Measurements from ENCODE around the gene FARS2.

The FARS2 gene

DNA sequence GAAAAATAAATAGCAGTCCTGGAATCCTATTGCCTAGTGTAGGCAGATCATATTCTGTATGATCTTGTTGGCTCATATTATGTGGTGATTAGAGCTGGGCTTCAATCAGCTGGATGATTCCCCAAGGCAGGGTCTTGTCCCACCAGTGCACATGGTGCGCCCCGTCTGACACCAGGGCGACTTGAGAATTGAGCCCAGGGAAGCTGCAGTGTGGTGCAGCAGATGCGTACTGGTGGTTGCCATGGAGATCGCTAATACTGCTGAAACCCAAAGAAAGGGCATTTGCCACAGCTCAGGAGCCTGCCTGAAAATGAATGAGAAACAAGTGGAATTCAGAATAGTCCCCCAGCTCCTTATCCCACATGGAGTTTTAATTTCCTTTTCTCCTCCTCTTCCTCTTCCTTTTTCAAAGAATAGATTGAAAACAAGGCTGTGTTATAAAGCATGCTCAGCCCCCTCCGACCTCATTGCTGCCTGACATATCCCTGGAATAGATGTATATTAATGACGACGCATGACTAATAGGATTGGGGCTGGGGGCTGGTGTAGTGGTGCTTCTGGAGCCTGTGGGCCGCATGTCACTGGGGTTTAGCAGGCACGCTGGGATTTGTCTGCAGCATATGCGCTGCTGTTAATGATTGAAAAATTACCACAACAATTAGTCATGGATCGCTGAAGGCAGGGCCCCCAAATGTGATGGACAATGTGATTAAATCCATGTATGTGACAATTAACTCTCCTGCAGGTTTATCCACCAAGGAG is 210.5 kb downstream of the FARS2 start:
- peak; percentile 32 for DNase-seq

DNA sequence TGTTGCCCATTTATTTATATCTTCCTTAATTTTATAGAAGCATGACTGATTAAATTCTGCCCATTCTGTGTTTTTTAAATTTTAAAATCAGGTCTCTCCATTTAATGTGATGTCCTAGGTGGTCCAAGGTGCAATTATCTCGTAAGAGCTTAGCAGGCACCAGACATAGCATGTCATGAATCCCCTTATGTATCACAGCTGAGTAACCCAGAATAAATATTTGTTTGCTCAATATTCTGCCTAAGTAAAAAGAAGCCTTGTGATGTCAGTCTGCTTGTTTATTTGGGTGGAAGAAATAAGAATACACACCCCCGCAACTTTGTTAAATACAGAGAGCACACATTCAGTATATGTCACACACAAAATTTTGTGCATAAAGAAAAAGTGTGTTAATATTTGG is 211.3 kb downstream of the FARS2 start:
- DNase-seq, result no peak

DNA sequence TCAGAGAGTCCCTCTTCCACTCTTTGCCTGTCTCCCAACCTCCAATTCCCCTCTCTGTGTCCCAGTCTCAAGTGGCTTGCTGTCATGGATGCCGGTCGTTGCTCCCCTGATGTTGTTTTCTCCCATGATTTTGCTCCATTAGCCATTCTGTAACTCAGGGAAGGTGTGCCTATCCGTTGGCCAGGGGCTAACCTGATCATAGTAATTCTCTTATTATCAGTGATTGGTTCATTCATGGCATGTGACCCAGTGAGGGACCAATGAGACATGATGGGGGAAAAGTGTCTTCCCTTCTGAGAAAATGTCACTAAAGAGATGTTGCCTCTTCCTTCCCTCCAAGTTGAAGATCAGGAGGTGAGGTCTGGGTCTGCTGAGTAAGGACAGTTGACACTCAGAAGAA is 214.5 kb downstream of the FARS2 start:
- DNase-seq, result no peak

DNA sequence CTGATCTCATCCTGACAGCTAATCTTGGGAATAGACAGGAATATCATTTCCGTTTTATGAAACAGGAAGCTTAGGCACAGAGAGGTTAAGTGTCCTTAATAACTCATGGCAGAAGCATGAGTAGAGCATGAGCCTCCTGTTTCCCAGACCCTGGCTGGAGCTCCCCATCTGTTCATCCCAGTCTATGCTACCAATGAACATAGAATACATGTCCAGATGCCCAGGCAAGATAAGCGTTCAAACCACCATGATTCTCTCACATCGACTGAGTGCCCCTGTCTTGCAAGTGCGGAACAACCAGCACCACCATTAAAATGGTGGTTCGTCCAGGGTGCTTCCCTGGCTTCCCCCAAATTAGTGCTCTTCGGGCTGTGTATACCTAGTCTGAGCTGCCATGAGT is 217.1 kb downstream of the FARS2 start:
- DNase-seq, result no peak

DNA sequence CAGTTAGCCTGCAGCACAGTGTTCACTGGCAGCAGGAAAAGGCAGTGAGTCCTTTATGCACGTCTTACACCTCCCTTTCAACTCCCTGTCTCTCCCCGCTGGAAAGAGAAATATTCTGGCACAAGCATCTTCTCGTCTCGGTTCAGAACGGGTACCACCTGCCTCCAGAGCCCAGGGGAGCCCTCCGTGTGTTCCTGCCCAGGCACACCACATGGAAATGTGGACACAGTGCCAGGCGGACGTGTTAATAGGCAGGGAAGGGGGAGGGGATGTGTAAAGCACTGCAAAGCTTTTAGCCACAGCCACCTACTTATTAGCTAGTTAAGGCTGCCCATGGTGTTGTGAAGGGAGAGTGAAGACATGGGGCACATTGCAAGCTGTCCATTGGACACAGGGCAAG is 219.7 kb downstream of the FARS2 start:
- peak; percentile 49 for DNase-seq

DNA sequence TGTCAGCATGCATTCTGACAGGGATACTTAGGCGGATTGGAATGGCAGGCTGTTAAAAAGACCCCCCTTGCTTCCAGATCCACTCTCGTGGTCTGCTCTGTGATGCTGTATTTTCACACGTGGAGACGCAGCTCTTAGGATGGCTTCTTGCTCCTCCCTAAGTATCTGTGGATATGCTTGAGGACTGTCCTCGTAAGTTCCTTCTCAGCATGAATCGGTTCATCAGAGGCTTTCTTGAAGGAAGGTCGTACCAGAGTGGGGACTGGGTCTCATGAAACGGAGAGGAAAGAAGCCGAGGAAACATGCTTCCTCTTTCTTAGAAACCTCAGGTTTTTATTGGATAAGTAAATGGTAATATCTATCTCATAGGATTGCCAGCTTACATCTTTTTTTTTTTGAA is 220.4 kb downstream of the FARS2 start:
- DNase-seq, result no peak

DNA sequence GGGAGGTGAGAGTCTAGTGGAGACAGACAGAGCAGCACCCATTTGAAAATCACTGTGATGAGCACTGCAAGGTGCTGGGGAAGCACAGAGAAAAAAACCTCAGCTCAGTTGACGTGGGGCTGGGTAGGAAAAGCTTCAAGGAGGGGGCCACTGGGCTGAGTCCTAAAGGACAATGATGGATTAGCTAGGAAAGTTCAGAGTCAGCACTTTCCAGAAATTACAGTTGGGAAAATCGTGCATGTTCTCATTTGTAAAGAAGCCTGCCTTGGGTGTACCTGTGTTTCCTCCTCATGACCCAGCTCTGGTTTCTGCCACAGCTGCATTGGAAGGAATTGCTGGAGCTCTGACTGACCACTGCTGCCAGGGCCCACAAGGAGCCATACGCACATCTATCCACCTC is 221.3 kb downstream of the FARS2 start:
- no peak for DNase-seq

DNA sequence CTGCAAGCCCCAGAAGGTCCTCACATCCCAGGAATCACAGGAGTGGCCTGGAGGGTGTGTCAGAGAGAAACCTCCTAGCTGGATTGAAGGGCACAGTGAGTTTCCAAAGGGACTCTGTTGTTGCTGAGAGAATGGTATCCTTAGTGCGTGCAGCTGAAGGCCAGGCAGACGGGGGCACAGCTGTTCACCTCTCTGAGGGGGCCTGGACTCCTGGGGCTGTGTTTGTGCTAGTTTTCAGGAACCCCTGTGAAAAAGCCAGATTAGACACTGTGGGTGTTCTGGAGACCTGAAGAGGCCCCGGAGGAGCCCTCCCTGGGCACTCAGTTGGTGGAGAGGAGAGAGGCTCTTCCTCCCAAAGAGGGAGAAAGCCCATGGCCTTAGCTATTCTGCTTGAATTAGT is 223.4 kb downstream of the FARS2 start:
- DNase-seq, result no peak

DNA sequence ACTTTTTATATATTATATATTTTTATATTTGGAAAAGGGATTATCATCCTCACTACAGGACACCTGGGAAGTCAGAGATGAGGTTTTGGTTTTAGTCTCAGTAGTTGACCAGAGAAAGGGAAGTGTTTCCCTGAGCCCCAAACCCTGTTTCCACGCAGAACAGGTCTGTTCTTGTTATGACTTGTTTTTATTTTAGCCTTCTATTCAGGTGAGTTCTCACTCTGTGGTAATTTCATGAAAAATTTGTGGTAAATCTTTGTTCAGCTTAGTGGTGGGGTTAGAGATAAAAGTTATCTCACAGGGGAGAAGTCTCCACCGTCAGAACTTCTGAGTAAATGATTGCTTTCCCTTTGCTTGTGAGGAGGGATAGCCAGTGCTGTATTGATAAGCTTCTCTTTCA is 224.9 kb downstream of the FARS2 start:
- DNase-seq, result no peak

DNA sequence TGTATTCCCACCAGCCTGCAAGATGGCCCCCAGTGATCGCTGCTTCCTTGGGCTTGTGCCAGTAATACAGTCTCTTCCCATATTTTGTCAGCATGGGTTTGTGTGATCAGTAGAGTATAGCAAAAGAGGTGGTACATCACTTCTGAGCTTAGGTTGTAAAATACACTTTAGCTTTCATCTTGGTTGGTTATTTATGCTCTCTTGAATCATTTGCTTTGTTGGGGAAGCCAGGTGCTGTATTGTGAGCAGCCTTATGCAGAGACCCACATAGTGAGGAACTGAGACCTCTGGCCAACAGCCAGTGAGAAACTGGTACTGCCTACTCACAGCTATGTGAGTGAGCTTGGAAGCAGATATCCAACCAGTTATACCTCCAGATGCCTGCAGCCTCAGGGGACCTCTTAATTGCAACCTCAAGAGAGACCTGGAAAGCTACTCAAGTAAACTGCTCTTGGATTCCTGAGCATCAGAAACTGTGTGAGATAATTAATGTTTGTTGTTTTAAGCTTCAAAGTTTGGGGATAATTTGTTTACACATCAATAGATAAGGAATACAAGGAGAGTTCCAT is 229.3 kb downstream of the FARS2 start:
- no peak for DNase-seq

DNA sequence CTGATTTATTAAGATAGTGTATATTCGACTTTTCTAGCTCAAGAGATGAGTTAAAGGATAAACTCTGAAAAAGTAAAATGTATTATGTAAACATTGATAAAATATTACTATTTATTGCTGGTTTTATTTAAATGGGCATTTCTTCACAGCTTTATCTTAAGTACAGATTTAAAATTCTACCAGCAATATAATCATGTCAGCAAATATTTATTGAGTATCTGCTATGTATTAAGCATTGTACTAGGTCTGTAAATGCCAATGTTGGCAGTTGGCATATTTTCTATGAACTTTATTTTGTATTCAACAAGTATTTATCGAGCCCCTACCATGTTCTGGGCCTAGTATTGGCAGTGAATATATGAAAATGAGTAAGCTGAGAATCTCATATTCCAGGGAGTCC is 231.0 kb downstream of the FARS2 start:
- no peak for DNase-seq

DNA sequence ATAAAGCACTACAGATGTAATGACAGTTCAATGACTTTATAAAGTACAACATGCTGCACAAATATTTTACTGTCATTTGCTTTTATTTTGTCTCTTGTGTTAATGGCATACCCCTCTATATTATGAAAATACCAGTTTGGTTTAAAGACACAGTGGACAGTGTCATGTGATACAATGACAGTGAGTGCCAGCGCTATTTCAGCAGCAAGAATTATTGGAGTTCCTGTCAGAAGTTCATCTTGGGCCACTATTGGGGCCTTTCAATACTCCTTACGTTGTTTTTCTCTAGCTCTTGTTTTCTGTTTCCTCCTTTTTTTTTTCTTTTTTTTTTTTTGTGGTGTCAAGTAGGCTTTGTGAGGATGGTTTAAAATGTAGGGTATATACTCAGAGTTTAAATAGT is 232.5 kb downstream of the FARS2 start:
- DNase-seq, result no peak

DNA sequence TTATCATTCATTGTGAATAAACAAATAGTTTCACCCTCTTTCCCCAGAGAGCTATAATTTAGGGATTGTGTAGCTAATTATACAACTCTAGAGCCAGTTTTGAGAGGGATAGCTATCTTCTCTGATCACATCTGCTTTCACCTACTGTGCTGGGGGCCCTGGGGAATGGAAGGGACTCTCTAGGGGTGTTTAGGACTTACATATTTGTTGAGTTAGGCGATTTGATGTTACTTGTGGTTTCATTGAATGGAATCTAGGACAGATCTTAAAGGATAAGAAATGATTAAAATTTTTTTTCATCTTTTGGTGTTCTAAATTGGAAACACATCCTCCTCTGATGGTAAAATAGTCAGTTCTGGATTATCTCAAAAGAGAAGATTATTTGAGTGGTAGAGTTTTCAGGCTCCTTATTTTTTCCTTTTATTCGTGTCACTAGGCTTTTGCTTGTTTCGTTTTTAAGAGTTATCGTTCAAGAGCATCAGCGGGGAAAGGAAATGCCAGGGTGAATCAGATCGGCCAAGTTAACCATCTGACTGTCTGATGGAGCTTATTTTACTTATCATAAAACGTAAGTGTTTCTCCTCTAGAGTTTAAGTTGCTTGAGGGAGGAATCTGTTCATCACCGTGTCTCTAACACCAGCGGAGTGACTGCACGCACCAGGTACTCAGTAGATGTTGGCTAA is 236.7 kb downstream of the FARS2 start:
- DNase-seq, result peak; percentile 22

DNA sequence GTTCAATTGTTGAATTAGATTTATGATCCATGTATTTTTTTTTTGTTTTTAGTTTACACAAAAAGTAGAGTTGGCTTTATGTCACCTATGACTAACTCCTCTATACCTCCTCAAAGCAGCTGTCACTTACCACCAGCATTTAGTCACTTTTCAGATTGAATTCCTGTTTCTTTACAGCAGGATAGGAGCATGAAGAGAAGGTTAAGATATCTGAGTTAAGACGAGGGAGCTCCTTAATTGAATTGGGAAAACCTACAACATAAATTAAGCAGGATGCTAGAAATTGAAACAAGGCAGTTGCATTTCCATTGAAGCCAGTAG is 237.2 kb downstream of the FARS2 start:
- DNase-seq, result no peak

DNA sequence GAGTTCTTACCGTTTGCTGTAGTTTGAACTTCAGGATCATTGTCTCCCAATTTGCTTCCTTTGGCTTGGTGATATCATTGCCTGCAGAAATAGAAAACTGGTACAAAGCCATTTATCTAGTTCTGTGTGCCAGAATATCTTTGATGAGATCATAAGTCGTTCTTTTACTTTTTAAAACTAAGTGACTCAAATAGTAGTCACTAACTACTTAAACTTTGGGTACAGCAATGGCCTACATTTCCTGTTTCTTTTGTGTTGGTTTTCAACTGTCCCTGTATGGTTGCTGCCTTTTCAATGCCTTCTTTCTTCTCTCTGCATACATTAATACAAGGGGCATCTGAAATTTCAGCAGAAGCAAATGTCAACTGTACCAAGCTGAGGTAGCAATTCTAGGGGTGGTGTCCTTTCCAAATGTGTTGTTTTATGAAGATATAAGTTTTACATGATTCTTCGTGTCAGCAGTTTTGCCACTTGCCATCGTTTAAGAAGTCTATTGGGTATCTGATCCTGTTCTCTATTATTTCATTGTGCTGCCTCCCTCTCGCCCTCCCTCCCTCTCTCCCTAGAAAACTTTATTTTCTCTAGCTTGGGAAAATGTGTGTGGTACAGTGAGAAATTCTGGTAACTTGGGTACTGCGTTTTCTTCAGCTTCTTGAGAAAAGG is 238.5 kb downstream of the FARS2 start:
- DNase-seq, result no peak

DNA sequence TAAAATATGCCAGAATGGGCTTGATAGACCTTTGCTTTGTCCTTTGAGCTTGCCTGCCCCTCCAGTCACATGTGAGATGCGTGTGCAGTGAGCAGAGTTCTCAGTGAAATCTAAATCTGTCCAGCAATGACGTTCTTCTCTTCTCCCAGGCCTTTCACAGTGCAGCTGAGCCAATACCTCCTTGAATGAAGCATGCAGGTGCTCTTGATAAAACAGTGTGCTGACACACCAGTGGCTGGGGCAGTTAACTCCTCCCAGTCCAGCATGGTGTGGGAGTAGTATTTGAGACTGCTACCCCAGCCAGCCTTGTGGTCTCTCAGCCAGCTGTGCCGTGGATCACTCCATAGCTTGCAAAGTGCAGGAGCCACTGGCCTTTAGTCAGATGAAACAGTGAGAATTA is 240.5 kb downstream of the FARS2 start:
- no peak for DNase-seq

DNA sequence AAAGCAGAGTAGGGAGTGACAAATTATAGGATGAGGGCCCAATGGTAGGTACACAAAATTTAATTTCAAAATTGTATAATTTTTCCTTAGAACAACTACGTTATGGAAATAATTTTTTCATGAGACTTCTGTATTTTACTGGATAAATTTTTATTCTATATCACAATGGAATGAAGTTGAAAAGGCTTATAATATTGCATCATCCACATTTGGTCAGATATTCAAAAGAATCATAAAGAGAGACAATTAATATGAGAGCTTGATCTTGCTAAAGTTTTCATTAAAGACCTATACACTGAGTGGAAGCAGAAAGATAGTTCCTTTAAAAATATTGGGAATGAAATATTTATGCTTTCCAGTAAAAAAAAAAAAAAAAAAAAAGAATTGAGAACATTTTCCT is 242.8 kb downstream of the FARS2 start:
- no peak for DNase-seq

DNA sequence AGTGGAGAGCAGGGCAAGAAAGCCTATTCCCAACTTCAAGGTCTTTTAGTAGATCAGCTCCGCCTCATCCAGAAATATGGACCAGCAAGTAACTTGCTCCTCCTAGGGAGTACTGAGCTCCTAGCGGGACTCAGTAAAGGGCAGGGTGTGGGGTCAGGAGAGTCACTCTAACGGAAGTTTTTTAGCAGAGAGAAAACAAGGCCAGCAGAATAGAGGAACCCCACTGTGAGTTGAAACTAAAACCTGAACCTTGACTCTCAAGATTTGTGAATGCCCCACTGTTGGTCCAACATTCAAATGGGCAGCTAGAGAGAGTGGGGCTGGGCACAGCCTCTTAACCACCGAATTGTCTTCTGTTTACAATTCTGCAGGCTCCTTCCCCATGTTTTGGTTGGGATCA is 244.8 kb downstream of the FARS2 start:
- DNase-seq, result no peak

DNA sequence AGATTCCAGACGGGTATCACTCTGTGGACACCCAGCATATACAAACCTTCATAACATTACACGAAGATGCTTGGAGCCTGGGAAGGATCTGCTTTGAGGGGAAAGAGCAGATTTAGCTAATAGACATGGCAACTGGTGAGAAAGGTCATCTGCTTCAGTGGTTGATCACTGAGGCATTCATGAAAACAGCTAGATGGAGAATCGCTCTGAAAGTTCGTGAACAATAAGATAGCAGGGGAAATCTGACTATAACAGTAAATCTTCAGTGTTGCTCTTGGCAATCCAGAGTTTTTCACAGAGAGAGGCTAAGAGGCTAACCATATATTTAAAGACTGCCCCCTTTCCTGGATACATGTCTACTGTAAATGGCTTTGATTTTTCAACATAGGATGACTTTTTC is 245.3 kb downstream of the FARS2 start:
- DNase-seq, result no peak

DNA sequence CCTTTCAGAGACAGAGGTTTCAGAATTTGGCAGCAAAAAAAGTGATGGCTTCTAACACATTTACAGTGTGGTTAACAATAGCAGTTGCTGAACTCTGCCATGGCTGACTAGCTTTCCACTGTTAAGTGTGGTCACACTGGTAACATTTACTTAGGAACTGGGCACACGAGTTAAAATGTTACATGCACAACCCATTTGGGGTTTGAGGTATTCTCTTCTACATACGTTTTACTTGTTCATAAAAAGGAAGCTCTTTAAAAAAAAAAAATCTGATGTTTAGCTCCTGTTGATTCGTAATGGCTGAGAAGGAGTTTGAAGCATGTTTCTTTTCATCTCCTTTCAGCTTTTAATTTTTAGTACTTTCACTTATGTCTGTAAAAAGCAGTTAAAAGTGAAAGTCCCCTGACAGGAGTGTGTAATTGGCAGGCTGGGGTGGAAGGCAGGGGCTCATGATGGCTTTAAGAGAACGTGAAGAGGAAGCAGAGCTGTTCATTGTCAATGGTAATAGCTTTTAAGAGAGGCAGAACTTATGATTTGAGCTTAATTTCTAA is 245.9 kb downstream of the FARS2 start:
- DNase-seq, result no peak

DNA sequence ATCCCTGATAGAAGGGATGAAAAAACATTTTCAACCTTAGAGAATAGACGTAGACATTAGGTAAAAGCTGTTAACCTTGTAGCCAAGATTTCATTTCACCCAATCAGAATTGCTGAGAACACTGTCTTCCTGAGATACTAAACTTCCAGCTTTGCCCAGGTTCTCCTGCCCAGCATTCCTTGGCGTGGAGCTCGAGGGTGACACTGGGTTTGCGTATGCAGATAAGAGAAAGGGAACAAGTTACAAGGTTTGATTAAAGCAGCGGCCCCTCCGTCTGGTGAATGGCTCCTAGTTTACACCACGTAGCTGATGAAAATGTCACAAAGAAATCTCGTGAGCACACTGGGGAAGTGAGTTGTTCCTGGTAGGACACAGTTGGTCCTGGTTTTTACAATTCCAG is 247.8 kb downstream of the FARS2 start:
- DNase-seq, result no peak

DNA sequence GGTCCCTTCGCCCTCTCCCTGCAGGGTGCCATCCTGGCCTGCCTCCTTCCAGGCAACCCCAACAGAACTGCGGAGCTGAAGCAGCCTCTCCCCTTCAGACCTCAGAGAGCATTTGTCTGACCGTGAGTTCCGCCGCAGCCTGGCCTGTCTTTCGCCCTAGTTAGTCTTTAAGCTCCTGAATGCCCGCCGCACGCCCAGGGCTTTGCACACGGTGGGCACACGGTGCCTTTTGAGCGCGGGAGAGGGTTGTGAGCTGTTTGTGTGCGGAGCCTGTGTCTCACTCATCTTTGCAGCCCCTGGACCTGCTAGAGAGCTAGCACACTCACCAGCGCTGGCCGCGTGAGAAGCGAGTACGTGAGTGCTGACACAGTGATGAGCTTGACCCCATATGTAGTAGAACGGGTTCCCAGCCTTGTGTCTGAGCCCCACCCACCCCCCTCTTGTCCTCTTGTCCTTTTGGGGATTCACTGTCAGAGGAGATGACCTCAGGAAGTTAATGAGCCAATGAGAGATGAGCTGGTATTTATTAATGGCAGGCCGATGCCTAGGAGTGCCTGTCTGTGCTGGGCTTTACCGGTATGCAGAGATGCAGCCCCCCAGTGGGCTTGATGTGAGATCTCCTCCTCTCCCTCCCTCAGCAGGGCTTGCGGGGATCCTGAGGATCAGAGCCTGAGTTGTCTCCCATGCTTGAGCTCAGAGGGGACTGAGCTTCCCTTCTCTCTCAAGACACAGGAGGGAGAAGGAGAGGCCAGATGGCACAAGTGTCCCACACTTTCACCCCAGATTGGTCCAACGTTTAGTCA is 249.2 kb downstream of the FARS2 start:
- DNase-seq, result no peak

DNA sequence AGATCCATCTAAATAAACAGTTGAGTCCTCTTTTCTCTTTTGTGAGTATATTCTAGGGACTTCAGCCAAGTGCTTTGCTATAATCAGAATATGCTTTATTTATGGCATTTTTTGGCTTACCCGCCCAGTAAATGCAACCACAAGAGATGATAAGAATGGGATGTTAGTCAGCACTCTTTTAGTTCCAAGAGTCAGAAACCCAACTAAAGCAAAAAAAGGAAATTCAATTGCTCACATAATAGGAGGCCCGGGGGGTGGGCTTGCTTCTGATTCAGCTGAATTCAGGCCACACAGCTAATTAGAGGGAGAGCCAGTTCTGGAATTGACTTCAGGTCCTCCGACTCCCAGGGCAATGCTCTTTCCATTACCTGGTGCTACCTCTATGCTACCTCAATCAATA is 250.6 kb downstream of the FARS2 start:
- no peak for DNase-seq
